T-helper 22 cell (primary cell): ENCODE data around the gene GLIPR2.
"Not testable (repeated sequence)": the region's sequence is repeated elsewhere in the genome, so short reads cannot be mapped to it uniquely, and the experiment has no call there.

Source experiments
- DNase-seq: peaks from one replicate; pipeline ENCODE4 v3.0.0-alpha.2; 2020; ENCODE audit warnings: low read depth

GLIPR2 gene

GRCh38 chr9:36123515-36123914 lies 13.0 kb upstream of the GLIPR2 start:
- DNase-seq = no peak

GRCh38 chr9:36125062-36125855 lies 11.3 kb upstream of the GLIPR2 start:
- DNase-seq = no peak

- no peak for DNase-seq
Measured at GRCh38 chr9:36126016-36126730, 10.4 kb upstream of the GLIPR2 start.

GRCh38 chr9:36127652-36128244 lies 8.8 kb upstream of the GLIPR2 start:
- no peak for DNase-seq

- DNase-seq = no peak
Measured at GRCh38 chr9:36128349-36128748, 8.2 kb upstream of the GLIPR2 start.

- no peak for DNase-seq
Measured at GRCh38 chr9:36129139-36129538, 7.4 kb upstream of the GLIPR2 start.

- not testable (repeated sequence) for DNase-seq
Measured at GRCh38 chr9:36131666-36132065, 4.9 kb upstream of the GLIPR2 start.

GRCh38 chr9:36132086-36132485 lies 4.4 kb upstream of the GLIPR2 start:
- no peak for DNase-seq

- no peak for DNase-seq
Measured at GRCh38 chr9:36134761-36135505, 1.6 kb upstream of the GLIPR2 start.

- DNase-seq = no peak
Measured at GRCh38 chr9:36135741-36136271, 727 bp upstream of the GLIPR2 start.

- DNase-seq = no peak
Measured at GRCh38 chr9:36136894-36137391, 410 bp downstream of the GLIPR2 start.

GRCh38 chr9:36137392-36138004 lies 965 bp downstream of the GLIPR2 start:
- no peak for DNase-seq

GRCh38 chr9:36138496-36138895 lies 2.0 kb downstream of the GLIPR2 start:
- DNase-seq = no peak

- no peak for DNase-seq
Measured at GRCh38 chr9:36138901-36139300, 2.4 kb downstream of the GLIPR2 start.

- no peak for DNase-seq
Measured at GRCh38 chr9:36140086-36141084, 3.9 kb downstream of the GLIPR2 start.

- DNase-seq = no peak
Measured at GRCh38 chr9:36141288-36141687, 4.8 kb downstream of the GLIPR2 start.

- no peak for DNase-seq
Measured at GRCh38 chr9:36141761-36142160, 5.2 kb downstream of the GLIPR2 start.

- no peak for DNase-seq
Measured at GRCh38 chr9:36142510-36143244, 6.1 kb downstream of the GLIPR2 start.

- DNase-seq = no peak
Measured at GRCh38 chr9:36143245-36143641, 6.7 kb downstream of the GLIPR2 start.
